ENCODE measurements around the gene ARHGEF28.

DNA sequence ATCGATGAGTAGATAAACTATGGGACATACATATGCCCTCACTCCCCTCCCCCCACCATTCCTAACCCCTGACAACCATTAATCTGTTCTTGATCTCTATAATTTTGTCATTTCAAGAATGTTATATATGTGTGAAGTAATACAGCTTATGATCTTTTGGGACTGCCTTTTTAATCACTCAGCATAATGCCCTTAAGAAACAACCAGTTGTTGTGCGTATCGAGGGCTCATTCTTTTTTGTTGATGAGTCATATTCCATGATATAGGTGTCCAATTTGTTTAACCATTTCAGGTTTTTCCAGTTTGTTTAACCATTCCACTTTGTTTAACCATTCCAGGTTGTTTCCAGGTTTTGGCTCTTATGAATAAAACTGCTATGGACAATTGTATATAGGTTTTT lies 75.6 kb downstream of the ARHGEF28 start:
- TF ChIP-seq POLR2A (IDR thresholded peaks at IDR 0.05; ENCODE audit: borderline replicate concordance, extremely low read depth, insufficient read depth, insufficient read length) (no peak), EZH2 (IDR thresholded peaks at IDR 0.05) (no peak), EZH2phosphoT487 (IDR thresholded peaks at IDR 0.05; ENCODE audit: borderline replicate concordance) (no peak), POLR2AphosphoS5 (IDR thresholded peaks at IDR 0.05; ENCODE audit: low read depth, low read length) (no peak), JUND (IDR thresholded peaks at IDR 0.05) (no peak), YY1 (IDR thresholded peaks at IDR 0.05; ENCODE audit: extremely low read depth, insufficient replicate concordance, low read depth, low read length) (no peak), SIN3A (IDR thresholded peaks at IDR 0.05; ENCODE audit: low read depth) (no peak)
- TF ChIP-seq, protein P1, sequence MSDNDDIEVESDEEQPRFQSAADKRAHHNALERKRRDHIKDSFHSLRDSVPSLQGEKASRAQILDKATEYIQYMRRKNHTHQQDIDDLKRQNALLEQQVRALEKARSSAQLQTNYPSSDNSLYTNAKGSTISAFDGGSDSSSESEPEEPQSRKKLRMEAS (IDR thresholded peaks at IDR 0.05) = no peak
- TF ChIP-seq, protein P2, sequence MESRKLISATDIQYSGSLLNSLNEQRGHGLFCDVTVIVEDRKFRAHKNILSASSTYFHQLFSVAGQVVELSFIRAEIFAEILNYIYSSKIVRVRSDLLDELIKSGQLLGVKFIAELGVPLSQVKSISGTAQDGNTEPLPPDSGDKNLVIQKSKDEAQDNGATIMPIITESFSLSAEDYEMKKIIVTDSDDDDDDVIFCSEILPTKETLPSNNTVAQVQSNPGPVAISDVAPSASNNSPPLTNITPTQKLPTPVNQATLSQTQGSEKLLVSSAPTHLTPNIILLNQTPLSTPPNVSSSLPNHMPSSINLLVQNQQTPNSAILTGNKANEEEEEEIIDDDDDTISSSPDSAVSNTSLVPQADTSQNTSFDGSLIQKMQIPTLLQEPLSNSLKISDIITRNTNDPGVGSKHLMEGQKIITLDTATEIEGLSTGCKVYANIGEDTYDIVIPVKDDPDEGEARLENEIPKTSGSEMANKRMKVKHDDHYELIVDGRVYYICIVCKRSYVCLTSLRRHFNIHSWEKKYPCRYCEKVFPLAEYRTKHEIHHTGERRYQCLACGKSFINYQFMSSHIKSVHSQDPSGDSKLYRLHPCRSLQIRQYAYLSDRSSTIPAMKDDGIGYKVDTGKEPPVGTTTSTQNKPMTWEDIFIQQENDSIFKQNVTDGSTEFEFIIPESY (IDR thresholded peaks at IDR 0.05; ENCODE audit: extremely low read depth, insufficient replicate concordance, low read length) = no peak
- TF ChIP-seq, protein P3, sequence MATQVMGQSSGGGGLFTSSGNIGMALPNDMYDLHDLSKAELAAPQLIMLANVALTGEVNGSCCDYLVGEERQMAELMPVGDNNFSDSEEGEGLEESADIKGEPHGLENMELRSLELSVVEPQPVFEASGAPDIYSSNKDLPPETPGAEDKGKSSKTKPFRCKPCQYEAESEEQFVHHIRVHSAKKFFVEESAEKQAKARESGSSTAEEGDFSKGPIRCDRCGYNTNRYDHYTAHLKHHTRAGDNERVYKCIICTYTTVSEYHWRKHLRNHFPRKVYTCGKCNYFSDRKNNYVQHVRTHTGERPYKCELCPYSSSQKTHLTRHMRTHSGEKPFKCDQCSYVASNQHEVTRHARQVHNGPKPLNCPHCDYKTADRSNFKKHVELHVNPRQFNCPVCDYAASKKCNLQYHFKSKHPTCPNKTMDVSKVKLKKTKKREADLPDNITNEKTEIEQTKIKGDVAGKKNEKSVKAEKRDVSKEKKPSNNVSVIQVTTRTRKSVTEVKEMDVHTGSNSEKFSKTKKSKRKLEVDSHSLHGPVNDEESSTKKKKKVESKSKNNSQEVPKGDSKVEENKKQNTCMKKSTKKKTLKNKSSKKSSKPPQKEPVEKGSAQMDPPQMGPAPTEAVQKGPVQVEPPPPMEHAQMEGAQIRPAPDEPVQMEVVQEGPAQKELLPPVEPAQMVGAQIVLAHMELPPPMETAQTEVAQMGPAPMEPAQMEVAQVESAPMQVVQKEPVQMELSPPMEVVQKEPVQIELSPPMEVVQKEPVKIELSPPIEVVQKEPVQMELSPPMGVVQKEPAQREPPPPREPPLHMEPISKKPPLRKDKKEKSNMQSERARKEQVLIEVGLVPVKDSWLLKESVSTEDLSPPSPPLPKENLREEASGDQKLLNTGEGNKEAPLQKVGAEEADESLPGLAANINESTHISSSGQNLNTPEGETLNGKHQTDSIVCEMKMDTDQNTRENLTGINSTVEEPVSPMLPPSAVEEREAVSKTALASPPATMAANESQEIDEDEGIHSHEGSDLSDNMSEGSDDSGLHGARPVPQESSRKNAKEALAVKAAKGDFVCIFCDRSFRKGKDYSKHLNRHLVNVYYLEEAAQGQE (IDR thresholded peaks at IDR 0.05; ENCODE audit: low read depth) = no peak
- TF ChIP-seq, protein P4, sequence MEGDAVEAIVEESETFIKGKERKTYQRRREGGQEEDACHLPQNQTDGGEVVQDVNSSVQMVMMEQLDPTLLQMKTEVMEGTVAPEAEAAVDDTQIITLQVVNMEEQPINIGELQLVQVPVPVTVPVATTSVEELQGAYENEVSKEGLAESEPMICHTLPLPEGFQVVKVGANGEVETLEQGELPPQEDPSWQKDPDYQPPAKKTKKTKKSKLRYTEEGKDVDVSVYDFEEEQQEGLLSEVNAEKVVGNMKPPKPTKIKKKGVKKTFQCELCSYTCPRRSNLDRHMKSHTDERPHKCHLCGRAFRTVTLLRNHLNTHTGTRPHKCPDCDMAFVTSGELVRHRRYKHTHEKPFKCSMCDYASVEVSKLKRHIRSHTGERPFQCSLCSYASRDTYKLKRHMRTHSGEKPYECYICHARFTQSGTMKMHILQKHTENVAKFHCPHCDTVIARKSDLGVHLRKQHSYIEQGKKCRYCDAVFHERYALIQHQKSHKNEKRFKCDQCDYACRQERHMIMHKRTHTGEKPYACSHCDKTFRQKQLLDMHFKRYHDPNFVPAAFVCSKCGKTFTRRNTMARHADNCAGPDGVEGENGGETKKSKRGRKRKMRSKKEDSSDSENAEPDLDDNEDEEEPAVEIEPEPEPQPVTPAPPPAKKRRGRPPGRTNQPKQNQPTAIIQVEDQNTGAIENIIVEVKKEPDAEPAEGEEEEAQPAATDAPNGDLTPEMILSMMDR (IDR thresholded peaks at IDR 0.05 in 2 of 3, conservative IDR thresholded peaks at IDR 0.05 in 1 of 3; ENCODE audit: borderline replicate concordance in 1 of 3, insufficient read depth in 1 of 3, low read depth in 2 of 3, low read length in 2 of 3) = no peak
